DMS79 (cell line): ENCODE results near the gene RPL35.
"Not testable (repeated sequence)": the region's sequence is repeated elsewhere in the genome, so short reads cannot be mapped to it uniquely, and the experiment has no call there.

Experiments used
- DNase-seq: peaks from one replicate; lab custom pipeline; 2025; lab: John Stamatoyannopoulos, UW

Gene RPL35

GRCh38 chr9:124852829-124853531 lies 8.8 kb downstream of the RPL35 start, which contains the start of gene WDR38:
Gene WDR38, plus strand, starts transcription at chr9:124853460. Its CDS starts 72 bp downstream, at chr9:124853532.
- peak; percentile 11 for DNase-seq

GRCh38 chr9:124852121-124852828 lies 9.5 kb downstream of the RPL35 start:
- no peak for DNase-seq

DNA sequence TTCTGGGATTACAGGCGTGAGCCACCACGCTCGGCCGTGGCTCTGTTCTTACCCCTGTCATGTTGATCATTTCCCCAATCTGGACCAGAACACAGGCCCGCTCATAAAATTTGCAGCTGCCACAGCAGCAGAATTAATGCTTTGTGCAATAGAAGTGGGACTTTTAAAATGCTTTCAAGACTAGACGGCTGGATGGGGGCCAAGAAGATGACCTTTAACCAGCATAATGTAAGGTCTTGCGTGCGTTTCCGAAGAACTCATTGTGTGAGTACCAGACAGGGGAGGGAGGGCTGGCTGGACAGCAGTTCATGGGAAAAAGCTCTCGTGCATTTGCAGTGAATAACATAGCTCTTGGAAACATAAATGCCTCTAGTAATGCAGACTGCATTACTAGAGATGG lies 12.0 kb downstream of the RPL35 start:
- no peak for DNase-seq

DNA sequence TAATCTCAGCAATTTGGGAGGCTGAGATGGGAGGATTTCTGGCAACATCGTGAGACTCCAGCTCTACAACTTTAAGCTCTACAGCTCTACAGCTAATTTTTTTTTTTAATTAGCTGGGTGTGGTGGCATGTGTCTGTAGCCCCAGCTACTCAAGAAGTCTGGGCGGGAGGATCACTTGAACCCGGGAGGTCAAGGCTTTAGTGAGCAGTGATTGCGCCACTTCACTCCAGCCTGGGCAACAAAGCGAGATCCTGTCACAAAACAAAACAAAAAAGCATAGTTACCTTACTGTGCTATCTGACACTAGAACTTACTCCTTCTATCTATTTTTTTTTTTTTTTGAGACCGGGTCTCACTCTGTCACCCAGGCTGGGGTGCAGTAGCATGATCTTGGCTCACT lies 14.8 kb downstream of the RPL35 start:
- DNase-seq = no peak

DNA sequence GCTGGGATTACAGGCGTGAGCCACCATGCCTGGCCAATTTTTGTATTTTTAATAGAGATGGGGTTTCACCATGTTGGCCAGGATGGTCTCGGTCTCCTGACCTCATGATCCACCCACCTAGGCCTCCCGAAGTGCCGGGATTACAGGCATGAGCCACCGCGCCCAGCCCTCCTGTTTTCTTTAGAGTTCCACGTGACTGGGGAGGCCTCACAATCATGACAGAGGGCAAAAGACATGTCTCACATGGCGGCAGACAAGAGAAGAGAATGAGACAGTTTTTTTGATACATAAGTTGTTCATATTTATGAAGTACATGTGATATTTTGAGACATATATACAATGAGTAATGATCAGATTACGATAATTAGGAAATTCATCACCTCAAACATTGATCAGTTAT lies 15.3 kb downstream of the RPL35 start:
- not testable (repeated sequence) for DNase-seq

DNA sequence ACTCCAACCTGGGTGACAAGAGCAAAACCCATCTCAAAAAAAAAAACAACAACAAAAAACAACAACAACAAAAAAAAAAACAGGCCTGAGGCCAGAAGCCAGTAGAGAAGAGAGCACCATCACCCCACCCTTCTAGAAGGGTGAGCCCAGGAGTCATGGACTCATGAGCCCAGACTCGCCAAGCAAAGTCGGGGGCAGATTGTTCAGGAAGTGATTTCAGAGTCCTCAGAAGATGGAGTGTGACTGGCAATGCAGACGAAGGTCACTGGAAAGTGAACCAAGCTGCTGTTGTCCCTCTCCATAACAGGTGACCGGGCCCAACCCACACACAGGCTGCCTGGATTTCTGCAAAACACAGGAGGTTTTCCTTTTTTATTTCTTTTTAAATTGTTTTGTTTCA lies 17.5 kb downstream of the RPL35 start:
- DNase-seq = no peak

- DNase-seq = no peak
Observed at GRCh38 chr9:124843456-124844034, 18.2 kb downstream of the RPL35 start.

DNA sequence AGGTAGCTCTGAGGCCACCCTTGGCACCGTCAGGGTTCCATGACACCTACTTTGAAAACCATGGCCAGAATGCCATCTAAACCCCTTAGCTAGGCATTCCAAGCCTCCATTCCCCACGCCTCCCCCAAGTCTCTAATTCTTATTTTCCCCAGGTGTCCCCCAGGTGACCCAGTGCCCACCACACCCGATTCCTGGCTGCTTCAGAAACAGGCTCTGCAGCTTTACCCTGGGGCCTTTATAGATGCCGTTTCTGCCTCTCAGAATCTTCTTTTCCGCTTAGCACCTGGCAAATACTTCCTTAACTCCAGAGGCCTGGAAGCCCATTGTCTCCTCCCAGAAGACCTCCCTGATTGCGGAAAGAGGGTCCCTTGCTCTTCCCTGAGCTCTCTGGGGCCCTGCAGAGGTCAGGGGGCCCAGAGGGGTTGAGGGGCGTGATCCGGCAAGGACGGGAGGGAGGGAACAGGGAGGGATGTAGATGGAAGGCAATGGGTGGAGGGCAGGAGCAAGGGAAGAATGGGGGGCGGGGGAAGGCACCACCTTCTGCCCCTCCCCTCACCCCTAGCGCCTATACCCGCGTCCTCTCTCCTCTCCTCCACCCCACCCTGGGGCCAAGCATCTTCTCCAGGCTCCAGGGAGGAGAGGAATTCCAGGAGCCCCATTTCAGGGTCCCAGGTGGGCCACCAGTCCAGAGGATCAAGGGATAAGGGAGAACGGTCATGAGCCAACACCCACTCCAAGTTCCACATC lies 20.5 kb downstream of the RPL35 start:
- DNase-seq = no peak

DNA sequence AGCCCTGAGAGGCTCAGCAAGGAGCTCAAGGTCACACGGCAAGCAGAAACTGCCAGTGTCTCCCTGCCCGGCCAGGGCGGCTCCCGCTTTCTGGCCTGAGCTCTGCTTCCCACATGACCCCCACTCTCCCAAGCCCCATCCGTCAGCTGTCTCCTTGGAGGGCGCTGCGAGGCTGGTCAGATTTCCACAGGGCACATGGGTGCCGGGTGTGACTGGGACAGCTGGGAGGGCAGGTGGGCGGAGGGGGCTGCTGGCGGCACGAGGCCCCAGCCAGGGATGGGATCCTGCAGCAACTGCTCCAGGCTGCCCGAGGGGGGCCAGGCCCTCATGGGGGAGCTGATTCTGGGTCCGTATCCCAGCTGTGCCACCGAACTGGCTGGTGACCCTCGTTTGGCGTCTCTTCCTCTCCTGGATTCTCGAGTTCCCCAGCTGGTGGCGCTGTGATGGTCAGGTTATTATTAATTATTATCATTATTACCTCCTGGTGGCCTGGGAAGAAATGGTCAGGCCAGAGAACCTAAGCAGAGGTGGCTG lies 21.4 kb downstream of the RPL35 start:
- no peak for DNase-seq

DNA sequence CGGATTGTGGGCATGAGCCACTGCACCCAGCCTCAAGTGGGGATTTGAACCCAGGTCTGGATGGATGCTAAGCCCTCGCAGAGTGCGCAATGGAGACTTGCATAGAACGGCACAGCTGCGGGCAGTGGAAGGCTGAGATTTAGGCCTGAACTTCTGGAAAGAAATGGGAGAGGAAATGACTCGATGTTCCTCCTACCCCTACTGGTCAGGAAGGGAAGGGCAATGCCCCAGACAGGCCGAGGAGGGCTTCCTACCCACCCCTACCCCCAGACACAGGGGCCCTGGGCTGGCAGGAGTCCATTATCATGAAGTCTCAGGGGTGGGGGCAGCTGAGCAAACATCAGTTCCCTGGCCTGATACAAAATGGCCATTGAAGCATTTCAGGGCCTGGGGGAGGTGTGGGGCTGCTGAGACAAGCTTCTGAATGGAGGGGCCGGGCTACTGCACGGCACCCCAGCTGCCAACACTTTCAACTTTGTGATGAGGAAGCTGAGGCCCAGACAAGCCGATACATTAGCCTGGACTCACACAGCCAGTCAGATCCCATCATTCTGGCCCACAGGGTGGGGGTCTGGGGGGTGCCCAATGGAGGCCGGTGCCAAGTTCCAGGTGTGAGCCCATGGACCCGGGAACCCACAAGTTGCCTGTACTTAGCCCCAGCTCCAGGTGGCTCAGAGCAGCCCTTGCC lies 22.0 kb downstream of the RPL35 start:
- no peak for DNase-seq

DNA sequence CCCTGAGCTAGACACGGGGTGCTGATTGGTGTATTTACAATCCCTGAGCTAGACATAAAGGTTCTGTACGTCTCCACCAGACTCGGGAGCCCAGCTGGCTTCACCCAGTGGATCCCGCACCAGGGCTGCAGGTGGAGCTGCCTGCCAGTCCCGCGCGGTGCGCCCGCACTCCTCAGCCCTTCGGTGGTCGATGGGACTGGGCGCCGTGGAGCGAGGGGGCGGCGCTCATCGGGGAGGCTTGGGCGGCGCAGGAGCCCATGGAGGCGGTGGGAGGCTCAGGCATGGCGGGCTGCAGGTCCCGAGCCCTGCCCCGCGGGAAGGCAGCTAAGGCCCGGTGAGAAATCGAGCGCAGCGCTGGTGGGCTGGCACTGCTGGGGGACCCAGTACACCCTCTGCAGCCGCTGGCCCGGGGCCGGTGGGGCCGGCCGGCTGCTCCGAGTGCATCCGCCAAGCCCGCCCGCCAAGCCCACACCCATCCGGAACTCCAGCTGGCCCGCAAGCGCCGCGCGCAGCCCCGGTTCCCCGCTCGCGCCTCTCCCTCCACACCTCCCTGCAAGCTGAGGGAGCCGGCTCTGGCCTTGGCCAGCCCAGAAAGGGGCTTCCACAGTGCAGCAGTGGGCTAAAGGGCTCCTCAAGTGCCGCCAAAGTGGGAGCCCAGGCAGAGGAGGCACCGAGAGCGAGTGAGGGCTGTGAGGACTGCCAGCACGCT lies 23.0 kb downstream of the RPL35 start:
- DNase-seq = not testable (repeated sequence)

DNA sequence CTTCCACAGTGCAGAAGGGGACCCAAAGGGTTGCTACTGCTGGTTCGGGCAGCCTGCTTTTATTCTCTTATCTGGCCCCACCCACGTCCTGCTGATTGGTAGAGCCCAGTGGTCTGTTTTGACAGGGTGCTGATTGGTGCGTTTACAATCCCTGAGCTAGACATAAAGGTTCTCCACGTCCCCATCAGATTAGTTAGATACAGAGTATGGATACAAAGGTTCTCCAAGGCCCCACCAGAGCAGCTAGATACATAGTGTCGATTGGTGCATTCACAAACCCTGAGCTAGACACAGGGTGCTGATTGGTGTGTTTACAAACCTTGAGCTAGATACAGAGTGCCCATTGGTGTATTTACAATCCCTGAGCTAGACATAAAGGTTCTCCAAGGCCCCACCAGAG lies 23.6 kb downstream of the RPL35 start:
- not testable (repeated sequence) for DNase-seq

DNA sequence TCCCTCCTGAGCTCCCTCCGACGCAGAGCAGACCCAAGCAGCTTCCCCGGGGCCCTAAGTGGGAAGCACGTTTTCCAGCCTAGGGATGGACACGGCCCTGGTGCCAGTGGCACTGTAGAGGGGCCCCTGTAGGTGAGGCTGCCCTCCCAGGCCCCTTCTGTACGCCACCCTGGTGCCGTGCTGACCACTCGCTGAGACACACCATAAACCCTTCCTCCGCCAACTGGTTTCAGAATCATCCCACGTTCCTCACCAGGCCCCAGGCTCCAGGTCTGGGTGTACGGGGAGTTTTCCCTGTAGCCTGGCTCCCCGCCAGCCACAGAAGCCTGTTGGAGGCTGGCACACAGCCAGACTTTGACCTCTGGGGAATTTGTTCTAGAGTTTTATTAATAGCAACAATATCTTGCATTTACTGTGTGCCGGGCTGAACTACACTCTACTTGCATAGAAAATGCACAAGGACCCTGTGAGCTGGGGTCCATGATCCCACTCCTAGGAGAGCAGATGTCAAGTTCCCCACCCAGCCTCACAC lies 26.7 kb downstream of the RPL35 start:
- DNase-seq = peak; percentile 67

DNA sequence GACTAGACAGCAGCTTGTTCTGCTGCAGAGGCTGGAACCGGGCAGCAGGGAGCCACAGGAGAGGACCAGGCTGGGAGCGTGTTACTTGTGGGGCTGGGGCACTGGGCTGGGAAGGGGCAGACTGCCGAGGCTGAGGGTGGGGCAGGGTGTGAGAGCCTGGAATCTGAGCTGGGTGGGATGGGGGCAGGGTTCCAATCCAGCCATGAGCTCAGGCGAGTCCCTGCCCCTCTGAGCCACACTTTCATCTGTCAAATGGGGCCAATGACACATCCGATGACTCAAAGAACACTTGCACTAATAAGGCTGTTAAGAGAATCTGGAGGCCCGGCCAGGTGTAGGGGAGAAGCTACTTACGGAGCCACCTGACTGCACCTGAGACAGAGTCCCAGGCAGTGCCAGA lies 27.2 kb downstream of the RPL35 start:
- DNase-seq = no peak

DNA sequence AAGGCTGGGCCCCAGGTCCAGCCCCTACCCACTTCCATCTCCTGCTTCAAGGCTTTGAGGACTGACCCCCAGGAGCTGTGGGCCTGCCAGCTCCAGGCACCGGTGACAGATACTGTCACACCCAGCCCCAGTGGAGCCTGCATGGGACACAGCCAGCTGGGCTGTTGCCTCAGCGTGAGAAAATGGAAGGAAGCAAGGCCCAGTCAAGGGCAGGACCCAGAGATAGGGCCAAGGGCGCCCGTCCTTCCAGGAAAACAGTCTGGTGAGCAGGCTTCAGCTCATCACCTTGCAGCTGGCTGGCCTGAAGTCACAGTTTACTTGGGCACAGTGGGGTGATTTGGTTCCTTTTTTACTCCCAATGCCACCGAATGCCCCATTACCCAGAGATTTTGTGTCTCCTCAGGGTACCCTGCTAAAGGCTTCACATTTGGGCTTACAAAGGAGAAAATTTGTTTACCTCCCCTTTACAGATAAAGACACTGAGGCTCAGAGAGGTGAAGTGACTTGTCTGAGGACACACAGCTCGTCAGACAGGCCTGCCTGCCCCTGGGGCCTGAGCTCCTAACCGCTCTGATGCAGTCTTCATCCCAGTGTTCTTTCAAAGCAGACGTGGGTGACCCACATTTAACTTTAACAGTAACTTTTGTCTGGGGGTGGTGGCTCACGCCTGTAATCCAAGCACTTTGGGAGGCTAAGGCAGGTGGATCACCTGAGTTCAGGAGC lies 30.0 kb downstream of the RPL35 start:
- no peak for DNase-seq

GRCh38 chr9:124830593-124830992 lies 31.2 kb downstream of the RPL35 start:
- no peak for DNase-seq

- DNase-seq = no peak
Observed at GRCh38 chr9:124829334-124829669, 32.5 kb downstream of the RPL35 start.

- DNase-seq = no peak
Observed at GRCh38 chr9:124828489-124829333, 33.0 kb downstream of the RPL35 start.
